Measurements from ENCODE around the gene ZNF219. TPM values are rescaled to one million over a fixed set of nuclear protein-coding genes. Genes with fewer than 3 reads are reported as not detected.

ZNF219 gene
- total RNA-seq, 1 experiment from 2014 or later, result 84.5 TPM

DNA sequence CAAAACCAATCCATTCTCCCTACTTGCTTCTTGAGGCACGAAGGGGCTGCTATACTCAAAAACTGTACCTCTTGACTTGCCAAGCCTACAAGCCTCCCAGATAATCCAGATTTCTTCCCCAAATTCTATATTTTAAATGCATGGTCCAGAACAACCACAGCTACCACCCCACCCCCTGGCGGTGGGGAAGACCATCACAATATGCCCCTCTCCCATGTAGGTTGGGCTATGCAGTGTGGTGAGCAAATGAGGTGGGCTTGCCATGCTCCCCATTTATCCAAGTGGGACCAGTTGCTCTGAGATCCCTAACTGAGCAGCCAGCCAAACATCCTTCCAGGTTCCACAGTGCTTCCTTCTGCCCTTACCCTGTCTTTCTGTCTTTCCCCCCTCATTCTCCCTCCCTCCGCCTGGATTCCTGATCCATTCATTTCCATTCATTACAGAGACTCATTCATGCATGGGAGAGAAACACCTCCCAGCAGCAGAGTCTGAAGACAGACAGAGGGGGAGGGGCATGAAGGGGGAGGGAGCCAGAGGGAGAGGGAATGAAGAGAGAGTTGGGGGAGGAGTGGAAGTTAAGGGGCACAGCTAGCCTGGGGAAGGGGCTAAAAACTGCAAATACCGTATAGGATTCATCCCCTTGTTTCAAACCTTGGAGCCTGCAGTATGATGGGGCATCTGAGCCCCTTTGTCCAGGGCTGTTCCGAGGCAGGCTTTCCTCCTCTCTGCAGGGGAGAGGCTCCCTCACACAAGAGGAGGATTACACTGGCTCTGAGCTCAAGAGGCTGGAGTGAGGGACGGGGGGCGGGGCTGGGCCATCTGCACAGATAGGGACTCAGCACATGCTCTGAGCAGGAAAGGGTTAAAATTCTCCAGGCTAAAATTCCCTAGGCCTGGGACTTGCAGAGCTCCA lies 4.4 kb downstream of the ZNF219 start:
- peak overlapping the region; percentile 93 to 98 (median 96) for H3K27ac Mint-ChIP-seq
- no peak overlapping the region for H3K4ac ChIP-seq (ENCODE audit: low read depth, low read length)
- H3T11ph ChIP-seq (ENCODE audit: low read length), result no peak overlapping the region
- H3K79me2 ChIP-seq (ENCODE audit: insufficient read depth, low read length), result peaks cover 12% of the 10 kb centered on the region; the same call in 1 of the 2 replicates
- H3K9me3 Mint-ChIP-seq, result no peaks in the 10 kb centered on the region; a peak in 3 of 5 replicates
- peaks cover 12% of the 10 kb centered on the region for H3K23me2 ChIP-seq (ENCODE audit: insufficient read length, low read depth, low read length, poor library complexity, severe bottlenecking)
- peaks cover 4% of the 10 kb centered on the region for H3K79me1 ChIP-seq (ENCODE audit: insufficient read depth, low read depth, low read length, poor library complexity, severe bottlenecking)
- no peak overlapping the region for H3K23ac ChIP-seq (ENCODE audit: insufficient read length, low read depth, low read length)
- no CpG with 5 or more reads among the region's 7 CpGs for whole genome bisulfite sequencing (ENCODE audit: extremely low coverage, insufficient read length, low lambda C conversion rate)
- no peak overlapping the region for H3K56ac ChIP-seq (ENCODE audit: insufficient read length, low read depth, low read length)
- H2AK5ac ChIP-seq (ENCODE audit: insufficient read length, low read length), result no peak overlapping the region
- H3K27me3 ChIP-seq (ENCODE audit: insufficient read depth, low read length), result no peaks in the 10 kb centered on the region
- no peak overlapping the region for H2BK12ac ChIP-seq (ENCODE audit: insufficient read length, low read depth, low read length)
- H2BK20ac ChIP-seq (ENCODE audit: low read depth, low read length, poor library complexity, severe bottlenecking), result no peak overlapping the region
- no peaks in the 10 kb centered on the region for H4K20me1 ChIP-seq (ENCODE audit: control insufficient read depth, insufficient read depth, insufficient read length)
- H3K14ac ChIP-seq (ENCODE audit: insufficient read depth, low read length), result no peak overlapping the region
- peak; percentile 69 for TF ChIP-seq CTCF (conservative IDR thresholded peaks at IDR 0.05)
- H3K4me1 ChIP-seq (ENCODE audit: insufficient read depth, low read length), result peaks cover 18% of the 10 kb centered on the region
- no peak overlapping the region for H3K27ac ChIP-seq (ENCODE audit: insufficient read length, low read depth, low read length)
- H2BK120ac ChIP-seq (ENCODE audit: low read depth, low read length, poor library complexity, severe bottlenecking), result no peak overlapping the region
- H3K18ac ChIP-seq (ENCODE audit: insufficient read length, low read depth, low read length), result no peak overlapping the region
- H3K4me1 Mint-ChIP-seq, result peaks cover 57 to 58% of the 10 kb centered on the region in 2 experiments
- no peak overlapping the region for H2BK5ac ChIP-seq (ENCODE audit: insufficient read length, low read length)
- no peak overlapping the region for H4K91ac ChIP-seq (ENCODE audit: insufficient read length, low read depth, low read length)
- no peak overlapping the region for H4K5ac ChIP-seq (ENCODE audit: insufficient read length, low read depth, low read length)
- no peak overlapping the region for H2BK15ac ChIP-seq (ENCODE audit: low read depth, low read length)
- H2AFZ ChIP-seq (ENCODE audit: low read length), result no peak overlapping the region
- peaks cover 2% of the 10 kb centered on the region for H3K27me3 Mint-ChIP-seq (ENCODE audit: low read depth)
- DNase-seq, result peak; percentile 91
- H3K4me3 Mint-ChIP-seq, result peak overlapping the region; percentile 59 to 92
- H3K36me3 Mint-ChIP-seq (ENCODE audit: insufficient read depth in 1 of 3, low read depth in 3 of 3), result peaks cover 30 to 39% (median 38%) of the 10 kb centered on the region in 3 experiments
- no peaks in the 10 kb centered on the region for H3K9me3 ChIP-seq (ENCODE audit: control insufficient read depth, low read depth, low read length)
- H4K8ac ChIP-seq (replicated peaks; ENCODE audit: insufficient read length, low read depth, low read length), result no peak overlapping the region
- no peak overlapping the region for H3K9ac ChIP-seq (ENCODE audit: extremely low read depth, insufficient read length, low read length)
- peak overlapping the region; percentile 42 for H3K4me2 ChIP-seq (ENCODE audit: insufficient read depth, insufficient read length, low read length)

All from H9 (cell line).